SKM-1 (cell line): ENCODE data around the gene KCNIP1.

ENCODE experiments used
- DNase-seq: peaks from one replicate; lab custom pipeline; 2025; ENCODE audit not compliant: unreplicated experiment; lab: John Stamatoyannopoulos, UW

KCNIP1 gene

DNA sequence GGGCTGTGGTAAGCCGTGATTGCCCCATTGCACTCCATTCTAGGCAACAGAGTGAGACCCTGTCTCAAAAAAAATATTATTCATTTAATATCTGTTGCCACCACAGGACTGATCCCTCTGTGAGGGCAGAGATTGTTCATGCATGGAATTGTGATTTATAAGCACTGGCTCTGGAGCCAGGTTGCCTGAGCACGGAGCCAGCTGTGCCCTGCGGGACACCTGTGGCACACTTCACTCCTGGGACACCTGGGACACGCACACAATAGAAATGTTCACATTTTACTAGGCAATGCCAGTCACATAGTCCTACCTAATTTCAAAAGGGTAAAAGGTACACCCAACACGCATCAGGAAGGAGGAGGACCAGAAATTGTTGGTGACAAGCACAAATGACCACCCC lies 196.7 kb downstream of the KCNIP1 start:
- DNase-seq, result no peak

- no peak for DNase-seq
These were observed 197.5 kb downstream of the KCNIP1 start for GRCh38 chr5:170701334-170701733.

GRCh38 chr5:170704417-170705192 lies 200.8 kb downstream of the KCNIP1 start:
- no peak for DNase-seq

DNA sequence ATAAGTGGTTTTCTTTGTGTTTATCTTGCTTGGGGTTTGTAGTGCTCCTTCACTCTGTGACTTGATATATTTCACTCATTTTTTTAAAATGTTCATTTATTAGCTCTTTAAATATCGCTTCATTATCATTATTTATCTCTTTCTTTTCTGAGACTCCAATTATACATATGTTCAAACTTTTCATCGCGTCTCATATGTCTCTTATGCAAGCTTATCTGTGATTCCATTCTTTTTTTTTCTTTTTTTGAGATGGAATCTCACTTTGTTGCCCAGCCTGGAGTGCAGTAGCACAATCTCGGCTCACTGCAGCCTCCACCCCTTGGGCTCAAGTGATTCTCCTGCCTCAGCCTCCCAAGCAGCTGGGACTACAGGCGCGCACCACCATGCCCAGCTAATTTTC lies 205.8 kb downstream of the KCNIP1 start:
- DNase-seq, result no peak

DNA sequence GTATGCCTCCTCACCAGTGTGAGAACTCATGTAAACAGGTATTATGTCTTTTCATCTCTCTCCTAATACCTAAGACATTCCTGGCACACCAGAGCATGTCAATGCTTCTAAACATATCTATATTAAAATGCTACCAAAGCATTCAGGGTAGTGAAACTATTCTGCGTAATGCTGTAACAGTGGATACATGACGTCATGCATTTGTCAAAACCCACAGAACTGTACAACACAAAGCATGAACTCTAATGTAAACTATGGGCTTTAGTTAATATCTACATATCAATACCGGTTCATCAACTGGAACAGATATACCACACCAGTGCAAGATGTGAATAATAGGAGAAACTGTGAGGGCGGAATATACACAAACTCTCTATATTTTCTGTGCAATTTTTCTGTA lies 207.5 kb downstream of the KCNIP1 start:
- DNase-seq, result no peak

DNA sequence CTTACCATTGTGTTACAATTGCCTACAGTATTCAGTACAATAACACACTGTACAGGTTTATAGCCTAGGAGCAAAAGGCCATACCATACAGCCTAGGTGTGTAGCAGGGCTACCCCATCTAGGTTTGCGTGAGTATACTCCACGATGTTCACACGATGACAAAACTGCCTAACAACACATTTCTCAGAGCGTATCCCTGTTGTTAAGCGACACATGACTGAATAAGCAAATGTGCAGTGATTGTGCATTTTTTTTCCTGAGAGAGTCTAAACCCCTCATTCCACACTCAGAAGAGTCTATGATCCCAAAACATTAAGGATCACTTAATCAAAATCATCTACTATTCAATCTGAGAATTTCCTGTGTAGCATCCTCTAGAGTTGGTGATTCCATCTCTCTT lies 211.3 kb downstream of the KCNIP1 start:
- DNase-seq, result no peak

GRCh38 chr5:170716396-170716795 lies 212.6 kb downstream of the KCNIP1 start:
- no peak for DNase-seq

GRCh38 chr5:170719551-170719950 lies 215.7 kb downstream of the KCNIP1 start:
- no peak for DNase-seq

GRCh38 chr5:170720179-170720578 lies 216.4 kb downstream of the KCNIP1 start:
- DNase-seq, result no peak

DNA sequence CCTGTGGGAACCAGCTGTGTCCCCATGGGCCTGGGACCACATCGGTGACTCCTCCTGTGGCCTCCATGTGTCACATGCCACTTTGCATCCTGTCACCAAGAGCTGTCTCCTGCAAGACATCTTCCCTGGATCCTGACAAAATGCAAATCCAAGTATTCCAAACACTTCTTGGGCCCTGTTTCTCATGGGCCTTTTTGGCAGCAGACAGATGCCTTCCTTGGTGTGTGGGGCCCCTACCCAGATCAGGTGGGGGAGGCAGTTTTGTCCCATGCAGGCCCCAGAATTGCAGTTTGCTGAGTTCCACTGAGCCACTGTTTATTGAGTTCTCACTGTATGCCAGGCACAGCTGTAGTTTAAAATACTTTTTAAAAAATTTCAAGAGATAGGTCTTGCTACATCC lies 217.2 kb downstream of the KCNIP1 start:
- no peak for DNase-seq

DNA sequence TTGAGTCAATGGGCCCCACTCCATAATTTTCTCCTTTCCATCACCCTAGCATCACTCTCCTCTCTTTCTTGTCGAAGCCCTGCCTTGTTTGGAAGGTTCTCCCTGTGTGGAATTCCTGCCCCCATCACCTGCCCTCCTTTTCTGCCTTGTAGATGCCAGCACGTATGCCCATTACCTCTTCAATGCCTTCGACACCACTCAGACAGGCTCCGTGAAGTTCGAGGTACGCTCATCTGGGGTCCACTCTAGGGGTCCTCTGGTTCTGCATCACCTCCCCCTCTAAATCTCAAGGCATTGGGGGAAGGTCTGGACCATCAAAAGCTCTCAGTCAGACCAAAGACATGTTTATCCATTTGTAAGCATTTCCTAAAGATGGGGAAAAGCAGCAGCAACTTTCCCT lies 217.9 kb downstream of the KCNIP1 start:
- no peak for DNase-seq

- DNase-seq, result no peak
These were observed 218.5 kb downstream of the KCNIP1 start for GRCh38 chr5:170722316-170722715.

- DNase-seq, result no peak
These were observed 227.2 kb downstream of the KCNIP1 start for GRCh38 chr5:170731052-170731451.

DNA sequence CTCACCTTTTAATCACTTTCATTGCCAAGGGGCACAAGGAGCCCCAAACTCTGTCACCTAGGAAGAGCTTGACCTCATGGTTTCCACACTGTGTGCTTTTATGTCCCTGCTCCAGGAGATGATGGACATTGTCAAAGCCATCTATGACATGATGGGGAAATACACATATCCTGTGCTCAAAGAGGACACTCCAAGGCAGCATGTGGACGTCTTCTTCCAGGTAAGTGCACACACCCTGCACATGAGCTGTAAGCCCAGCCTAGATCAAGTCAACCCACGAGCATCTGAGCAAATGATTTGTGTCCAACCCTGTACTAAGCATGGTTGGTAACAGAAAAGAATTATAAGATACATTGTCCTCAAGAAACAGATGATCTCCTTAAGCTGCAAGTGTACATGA lies 228.9 kb downstream of the KCNIP1 start:
- no peak for DNase-seq

GRCh38 chr5:170736966-170737365 lies 233.1 kb downstream of the KCNIP1 start:
- no peak for DNase-seq

DNA sequence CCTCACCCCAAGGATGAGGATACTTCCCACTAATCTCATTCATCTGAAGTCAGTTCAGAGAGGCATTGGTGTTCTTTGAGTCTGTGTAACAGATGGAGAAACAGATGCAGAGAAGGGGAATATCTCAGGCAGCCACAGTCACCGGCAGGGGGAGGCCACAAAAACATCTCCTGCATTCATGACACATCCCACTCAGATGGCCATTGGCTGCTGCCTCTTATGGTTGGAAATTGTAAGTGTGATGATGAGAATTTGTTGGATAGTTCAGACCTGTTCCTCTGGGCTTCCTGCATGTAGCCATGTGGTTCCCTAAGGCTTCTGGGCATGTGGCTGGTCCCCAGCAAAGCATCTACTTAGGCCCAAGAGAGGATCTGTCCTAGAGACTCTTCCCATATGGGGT lies 233.8 kb downstream of the KCNIP1 start:
- DNase-seq, result no peak

- DNase-seq, result no peak
These were observed 235.0 kb downstream of the KCNIP1 start for GRCh38 chr5:170738840-170739239.

- DNase-seq, result no peak
These were observed 235.6 kb downstream of the KCNIP1 start for GRCh38 chr5:170739446-170739845.

DNA sequence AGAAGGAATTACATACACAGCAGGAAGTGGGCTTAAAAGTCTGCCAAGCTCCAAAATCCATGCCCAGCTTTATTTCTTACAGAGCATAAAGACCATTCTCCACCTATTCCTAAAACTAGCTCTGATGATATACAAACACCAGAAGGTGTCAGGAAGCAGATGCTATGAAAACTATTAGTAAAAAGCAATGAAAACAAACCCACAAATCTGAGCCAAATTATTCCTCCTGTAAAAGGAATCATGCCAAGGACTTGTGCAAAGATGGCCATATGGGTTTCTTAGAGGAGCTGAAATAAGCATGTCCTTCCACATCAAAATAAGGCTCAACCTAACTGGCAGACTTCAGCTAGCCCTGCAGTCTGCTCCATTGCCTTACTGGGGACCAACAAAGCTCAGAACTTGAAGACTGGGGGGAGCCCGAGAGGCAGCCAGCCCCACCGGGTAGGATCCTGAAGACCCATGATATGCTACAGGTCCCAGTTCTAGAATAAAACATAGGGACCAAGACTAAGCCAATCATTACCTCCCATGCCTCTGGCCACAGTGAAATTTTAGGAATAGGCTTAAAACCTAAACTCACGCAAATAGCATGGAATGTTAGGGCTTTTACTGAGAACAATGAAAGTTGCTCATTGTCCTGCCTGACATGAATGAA lies 236.9 kb downstream of the KCNIP1 start:
- DNase-seq, result no peak

DNA sequence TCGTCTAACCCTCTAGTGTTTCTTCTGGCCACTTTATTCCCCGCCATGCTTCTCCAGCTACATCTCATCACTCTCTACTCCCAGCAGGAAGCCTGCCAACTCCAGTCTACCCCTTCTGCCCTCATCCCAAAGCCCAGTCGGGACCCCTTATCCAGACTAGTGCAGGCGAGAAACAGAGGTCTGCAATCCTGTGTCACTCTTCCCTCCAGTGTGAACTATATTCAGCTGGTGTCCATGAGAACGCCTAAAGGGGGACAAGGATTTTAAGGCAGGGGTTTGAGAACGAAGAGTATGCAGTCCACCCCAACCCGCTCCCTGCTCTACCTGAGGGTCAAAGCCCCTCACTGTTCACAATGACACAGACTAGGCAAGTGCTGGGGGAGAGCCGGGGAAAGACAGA lies 238.0 kb downstream of the KCNIP1 start:
- no peak for DNase-seq

DNA sequence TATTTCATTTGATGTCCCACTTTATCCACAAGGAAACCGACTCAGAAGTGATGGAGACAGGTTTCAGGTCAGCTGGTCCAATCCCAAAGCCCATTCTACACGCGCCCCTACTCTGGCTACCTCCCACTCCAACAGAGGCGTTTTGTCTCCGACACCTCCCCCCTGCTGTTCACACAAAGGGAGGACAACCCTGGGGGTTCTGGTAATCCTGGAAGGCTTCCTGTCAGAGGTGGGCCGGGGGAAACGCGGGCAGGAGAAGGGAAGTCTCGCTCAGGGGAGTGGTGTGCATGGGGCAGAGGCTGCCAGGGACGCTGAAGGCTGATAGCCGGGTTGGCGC lies 240.0 kb downstream of the KCNIP1 start:
- DNase-seq, result no peak

GRCh38 chr5:170745481-170746071 lies 241.8 kb downstream of the KCNIP1 start:
- DNase-seq, result no peak
